ENCODE data around the gene EGLN1. TPM values are rescaled to one million over a fixed set of nuclear protein-coding genes. Genes with fewer than 3 reads are reported as not detected.

Gene EGLN1
- total RNA-seq, 1 experiment from 2014 or later: 29.0 TPM

GRCh38 chr1:231386466-231386865 is 35.6 kb downstream of the EGLN1 start:
- Histone ChIP-seq H3K4me1 (ENCODE audit: control insufficient read depth, insufficient read depth, low read length) (peaks cover 10% of the 10 kb centered on the region; the same call in 1 of the 2 replicates), H3K27me3 (ENCODE audit: control insufficient read depth, insufficient read depth, low read length) (no peaks in the 10 kb centered on the region), H3K9me3 (ENCODE audit: control insufficient read depth, insufficient read depth, low read depth, low read length) (no peaks in the 10 kb centered on the region), H3K4me3 (ENCODE audit: low read depth in 2 of 2, low read length in 2 of 2) (no peak overlapping the region), H3K36me3 (ENCODE audit: control insufficient read depth, insufficient read depth, low read length) (no peaks in the 10 kb centered on the region), H3K27ac (ENCODE audit: low read length) (no peak overlapping the region)
- DNase-seq (ENCODE audit: low read depth, low spot score) (no peak), ATAC-seq (no peak)
- no peak for TF ChIP-seq REST (IDR thresholded peaks at IDR 0.05; ENCODE audit: insufficient read depth in 1 of 2, low read depth in 2 of 2, low read length in 1 of 2)
- no peak for TF ChIP-seq TCF7L2 (IDR thresholded peaks at IDR 0.05; ENCODE audit: low read depth, low read length)
- TF ChIP-seq SIN3A (IDR thresholded peaks at IDR 0.05; ENCODE audit: borderline replicate concordance, insufficient read depth, low read depth, low read length): no peak
- no peak for TF ChIP-seq POLR2AphosphoS5 (IDR thresholded peaks at IDR 0.05; ENCODE audit: low read depth, low read length)
- TF ChIP-seq, protein P1, sequence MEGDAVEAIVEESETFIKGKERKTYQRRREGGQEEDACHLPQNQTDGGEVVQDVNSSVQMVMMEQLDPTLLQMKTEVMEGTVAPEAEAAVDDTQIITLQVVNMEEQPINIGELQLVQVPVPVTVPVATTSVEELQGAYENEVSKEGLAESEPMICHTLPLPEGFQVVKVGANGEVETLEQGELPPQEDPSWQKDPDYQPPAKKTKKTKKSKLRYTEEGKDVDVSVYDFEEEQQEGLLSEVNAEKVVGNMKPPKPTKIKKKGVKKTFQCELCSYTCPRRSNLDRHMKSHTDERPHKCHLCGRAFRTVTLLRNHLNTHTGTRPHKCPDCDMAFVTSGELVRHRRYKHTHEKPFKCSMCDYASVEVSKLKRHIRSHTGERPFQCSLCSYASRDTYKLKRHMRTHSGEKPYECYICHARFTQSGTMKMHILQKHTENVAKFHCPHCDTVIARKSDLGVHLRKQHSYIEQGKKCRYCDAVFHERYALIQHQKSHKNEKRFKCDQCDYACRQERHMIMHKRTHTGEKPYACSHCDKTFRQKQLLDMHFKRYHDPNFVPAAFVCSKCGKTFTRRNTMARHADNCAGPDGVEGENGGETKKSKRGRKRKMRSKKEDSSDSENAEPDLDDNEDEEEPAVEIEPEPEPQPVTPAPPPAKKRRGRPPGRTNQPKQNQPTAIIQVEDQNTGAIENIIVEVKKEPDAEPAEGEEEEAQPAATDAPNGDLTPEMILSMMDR (IDR thresholded peaks at IDR 0.05): no peak
- intact Hi-C loops (cut with micrococcal nuclease; ENCODE audit: unreplicated experiment): no loop called here
- in situ Hi-C loops (cut with HindIII; ENCODE audit: low pct_unique_long_range_greater_than_20kb, low sequenced_read_pairs): no loop called here
- ChIA-PET CTCF (no interaction called here), POLR2A (no interaction called here)
- no TSS peak for BruUV-seq (replicated peaks)

GRCh38 chr1:231385416-231385748 is 36.7 kb downstream of the EGLN1 start:
- Histone ChIP-seq H3K4me1 (ENCODE audit: control insufficient read depth, insufficient read depth, low read length) (peaks cover 8% of the 10 kb centered on the region; the same call in 1 of the 2 replicates), H3K27me3 (ENCODE audit: control insufficient read depth, insufficient read depth, low read length) (no peaks in the 10 kb centered on the region), H3K27ac (ENCODE audit: low read length) (no peak overlapping the region), H3K36me3 (ENCODE audit: control insufficient read depth, insufficient read depth, low read length) (no peaks in the 10 kb centered on the region), H3K9me3 (ENCODE audit: control insufficient read depth, insufficient read depth, low read depth, low read length) (no peaks in the 10 kb centered on the region), H3K4me3 (ENCODE audit: low read depth in 2 of 2, low read length in 2 of 2) (no peak overlapping the region)
- ATAC-seq (peak; percentile 38; the same call in 1 of the 2 replicates), DNase-seq (ENCODE audit: low read depth, low spot score) (no peak)
- intact Hi-C loops (cut with micrococcal nuclease; ENCODE audit: unreplicated experiment) (no loop called here), in situ Hi-C loops (cut with HindIII; ENCODE audit: low pct_unique_long_range_greater_than_20kb, low sequenced_read_pairs) (no loop called here)
- ChIA-PET POLR2A (no interaction called here), CTCF (no interaction called here)
- no peak for TF ChIP-seq SIN3A (IDR thresholded peaks at IDR 0.05; ENCODE audit: borderline replicate concordance, insufficient read depth, low read depth, low read length)
- no peak for TF ChIP-seq POLR2AphosphoS5 (IDR thresholded peaks at IDR 0.05; ENCODE audit: low read depth, low read length)
- TF ChIP-seq, protein P1 (IDR thresholded peaks at IDR 0.05): no peak
- TF ChIP-seq REST (IDR thresholded peaks at IDR 0.05; ENCODE audit: insufficient read depth in 1 of 2, low read depth in 2 of 2, low read length in 1 of 2): no peak
- no peak for TF ChIP-seq TCF7L2 (IDR thresholded peaks at IDR 0.05; ENCODE audit: low read depth, low read length)
- no TSS peak for BruUV-seq (replicated peaks)
